Thymus (tissue), 11 donors: Measurements from ENCODE around the gene TSR3. TPM values are rescaled to one million over a fixed set of nuclear protein-coding genes. Genes with fewer than 3 reads are reported as not detected.
A peak's percentile ranks its signal among the peaks of the same experiment; 100 is the strongest.

Experiments
- DNase-seq, 9 donors: peaks; one replicate each; pipeline ENCODE4 v3.0.0-alpha.2; 2013; ENCODE audit warnings: low spot score in 9 of 9, low read depth in 6 of 9, missing footprints in 1 of 9
- H3K27ac ChIP-seq, 2 donors: one replicate each; pipeline ENCODE4 v1.5.1; 2013; ENCODE audit warnings: control low read depth in 1 of 2, low read depth in 1 of 2, low read length in 1 of 2, mild to moderate bottlenecking in 1 of 2, moderate library complexity in 1 of 2
- H3K27me3 ChIP-seq, 2 donors: one replicate each; pipeline ENCODE4 v1.5.1; 2013; ENCODE audit warnings: low read length in 1 of 2; ENCODE audit not compliant: control insufficient read depth in 2 of 2, insufficient read depth in 1 of 2
- H3K36me3 ChIP-seq, 2 donors: one replicate each; pipeline ENCODE4 v1.5.1; 2013; ENCODE audit warnings: low read length in 1 of 2, mild to moderate bottlenecking in 1 of 2, moderate library complexity in 1 of 2; ENCODE audit not compliant: control insufficient read depth in 2 of 2, insufficient read depth in 2 of 2
- H3K4me1 ChIP-seq, 2 donors: one replicate each; pipeline ENCODE4 v1.5.1; 2013; ENCODE audit warnings: low read length in 2 of 2; ENCODE audit not compliant: control insufficient read depth in 2 of 2, insufficient read depth in 2 of 2
- H3K4me3 ChIP-seq, 2 donors: one replicate each; pipeline ENCODE4 v1.5.1; 2013; ENCODE audit warnings: low read length in 2 of 2, control low read depth in 1 of 2, mild to moderate bottlenecking in 1 of 2
- H3K9me3 ChIP-seq, 2 donors: one replicate each; pipeline ENCODE4 v1.5.1; 2013; ENCODE audit warnings: low read length in 1 of 2, mild to moderate bottlenecking in 1 of 2; ENCODE audit not compliant: control insufficient read depth in 2 of 2, insufficient read depth in 1 of 2
- WGBS: extraction: QIAGEN DNeasy Blood & Tissue Kit; methylation state at CpG from one replicate; pipeline ENCODE4 v1.1.7; 2013; 5-methylcytosine and 5-hydroxymethylcytosine counted together
- polyA plus RNA-seq: library from polyadenylated mRNA; stranded (reverse); fragments of 200-250 nt; gene quantifications from one replicate; pipeline ENCODE4 v1.2.3, GENCODE V29; 2013
- total RNA-seq: library from RNA; stranded (reverse); fragments of 120-200 nt; gene quantifications from one replicate; pipeline ENCODE4 v1.2.4, GENCODE V29; 2013
- donor health status: healthy.

Gene TSR3
- total and polyA plus RNA-seq, 2 donors = 38.7 to 46.8 TPM

GRCh38 chr16:1300664-1301476 lies 50.8 kb downstream of the TSR3 start:
- H3K4me3 ChIP-seq = no peak overlapping the region
- H3K9me3 ChIP-seq = no peaks in the 10 kb centered on the region
- DNase-seq = peak in 3 of 9 donors; percentile 60 to 66 (median 62)
- H3K27ac ChIP-seq = no peak overlapping the region
- peaks cover 0 to 28% of the 10 kb centered on the region in 2 donors for H3K27me3 ChIP-seq
- WGBS = 22% methylated on average over 42 of the region's 42 CpGs
- no peaks in the 10 kb centered on the region for H3K36me3 ChIP-seq
- H3K4me1 ChIP-seq = peaks cover 2 to 41% of the 10 kb centered on the region in 2 donors

- H3K4me3 ChIP-seq = no peak overlapping the region
- WGBS = 87% methylated on average over 12 of the region's 12 CpGs
- no peaks in the 10 kb centered on the region for H3K36me3 ChIP-seq
- peaks cover 0 to 33% of the 10 kb centered on the region in 2 donors for H3K27me3 ChIP-seq
- H3K4me1 ChIP-seq = peaks cover 0 to 31% of the 10 kb centered on the region in 2 donors
- DNase-seq = no peak
- no peaks in the 10 kb centered on the region for H3K9me3 ChIP-seq
- no peak overlapping the region for H3K27ac ChIP-seq
Observed at GRCh38 chr16:1299868-1300203, 51.8 kb downstream of the TSR3 start.

Other genes with a start within 250 kb of the TSR3 start
- gene CACNA1H, start 198.8 kb downstream of the TSR3 start, total RNA-seq = 0.61 TPM
- gene CACNA1H, start 198.8 kb downstream of the TSR3 start, polyA plus RNA-seq = 2.6 TPM
- gene TPSG1, start 126.6 kb downstream of the TSR3 start, total RNA-seq = not detected
- gene TPSG1, start 126.6 kb downstream of the TSR3 start, polyA plus RNA-seq = 0.14 TPM
- gene TPSB2, start 121.7 kb downstream of the TSR3 start, total RNA-seq = 0.71 TPM
- gene TPSB2, start 121.7 kb downstream of the TSR3 start, polyA plus RNA-seq = 15.5 TPM
- gene TPSAB1, start 111.2 kb downstream of the TSR3 start, total RNA-seq = 4.3 TPM
- 11.1 TPM for gene TPSAB1, start 111.2 kb downstream of the TSR3 start, polyA plus RNA-seq
- 0.14 TPM for gene TPSD1, start 95.8 kb downstream of the TSR3 start, total RNA-seq
- gene TPSD1, start 95.8 kb downstream of the TSR3 start, polyA plus RNA-seq = 1.1 TPM
- gene UBE2I, start 42.2 kb downstream of the TSR3 start, total RNA-seq = 58.5 TPM
- gene UBE2I, start 42.2 kb downstream of the TSR3 start, polyA plus RNA-seq = 105 TPM
- gene BAIAP3, start 18.2 kb downstream of the TSR3 start, total RNA-seq = 0.52 TPM
- gene BAIAP3, start 18.2 kb downstream of the TSR3 start, polyA plus RNA-seq = 5.4 TPM
- 27.8 TPM for gene GNPTG, start 53 bp upstream of the TSR3 start, total RNA-seq
- gene GNPTG, start 53 bp upstream of the TSR3 start, polyA plus RNA-seq = 61.3 TPM
- 10.5 TPM for gene UNKL, start 62.8 kb upstream of the TSR3 start, total RNA-seq
- gene UNKL, start 62.8 kb upstream of the TSR3 start, polyA plus RNA-seq = 21.9 TPM
- 20.6 TPM for gene UQCC4, start 68.9 kb upstream of the TSR3 start, total RNA-seq
- gene UQCC4, start 68.9 kb upstream of the TSR3 start, polyA plus RNA-seq = 24.4 TPM
- gene PERCC1, start 79.2 kb upstream of the TSR3 start, total RNA-seq = not detected
- 0.07 TPM for gene PERCC1, start 79.2 kb upstream of the TSR3 start, polyA plus RNA-seq
- 0.71 TPM for gene CCDC154, start 92.7 kb upstream of the TSR3 start, total RNA-seq
- 14.0 TPM for gene CCDC154, start 92.7 kb upstream of the TSR3 start, polyA plus RNA-seq
- 17.5 TPM for gene CLCN7, start 123.2 kb upstream of the TSR3 start, total RNA-seq
- 78.5 TPM for gene CLCN7, start 123.2 kb upstream of the TSR3 start, polyA plus RNA-seq
- gene PTX4, start 137.1 kb upstream of the TSR3 start, total RNA-seq = 0.05 TPM
- gene PTX4, start 137.1 kb upstream of the TSR3 start, polyA plus RNA-seq = 0.05 TPM
- 14.0 TPM for gene TELO2, start 141.5 kb upstream of the TSR3 start, total RNA-seq
- 97.4 TPM for gene TELO2, start 141.5 kb upstream of the TSR3 start, polyA plus RNA-seq
- gene TMEM204, start 181.8 kb upstream of the TSR3 start, total RNA-seq = 10.3 TPM
- gene TMEM204, start 181.8 kb upstream of the TSR3 start, polyA plus RNA-seq = 29.3 TPM